GM12892 (cell line): ENCODE measurements around the gene KIAA0586.

Experiments used
- POLR2A ChIP-seq: IDR thresholded peaks from 2 replicates; pipeline ENCODE4 v1.6.1; 2011; ENCODE audit warnings: low read depth, low read length, control low read depth
- TAF1 ChIP-seq: IDR thresholded peaks from 2 replicates; pipeline ENCODE4 v1.6.1; 2011; ENCODE audit warnings: low read depth, mild to moderate bottlenecking, control low read depth, low read length, borderline replicate concordance

GRCh38 chr14:58571769-58572472, 144.4 kb downstream of the KIAA0586 start:
- TF ChIP-seq TAF1, result no peak
- no peak for TF ChIP-seq POLR2A
